GM12878 (cell line): ENCODE results near the gene MYO9B. TPM values are rescaled to one million over a fixed set of nuclear protein-coding genes. Genes with fewer than 3 reads are reported as not detected.

Experiments
- ASH2L ChIP-seq: fragments of 300-600, 200-600 bp; sonication (generic); IDR thresholded peaks from 2 replicates; pipeline ENCODE4 v1.6.1; 2017; ENCODE audit warnings: low read depth, mild to moderate bottlenecking, borderline replicate concordance
- ATF2 ChIP-seq: IDR thresholded peaks from 2 replicates; pipeline ENCODE4 v1.6.1; 2012; ENCODE audit warnings: low read length, inconsistent platforms
- ATF3 ChIP-seq: IDR thresholded peaks from 2 replicates; pipeline ENCODE4 v1.6.1; 2011; ENCODE audit warnings: low read depth, mild to moderate bottlenecking, low read length, moderate library complexity, borderline replicate concordance; ENCODE audit errors: extremely low read depth
- BCLAF1 ChIP-seq: fragments of 450-650 bp; IDR thresholded peaks from 2 replicates; pipeline ENCODE4 v1.6.1; 2017; ENCODE audit warnings: antibody characterized with exemption, mild to moderate bottlenecking, moderate library complexity
- CEBPZ ChIP-seq: fragments of 150-350 bp; IDR thresholded peaks from 2 replicates; pipeline ENCODE4 v1.6.1; 2016; ENCODE audit warnings: low read depth, low read length
- EGR1 ChIP-seq, 2 experiments: IDR thresholded peaks; 1 replicate in 1 of 2; 2 replicates in 1 of 2; pipeline ENCODE4 v1.6.1; 2011 to 2012; ENCODE audit warnings: low read depth in 2 of 2, low read length in 2 of 2, borderline replicate concordance in 1 of 2, mild to moderate bottlenecking in 1 of 2, moderate library complexity in 1 of 2
- FOXM1 ChIP-seq: IDR thresholded peaks from 2 replicates; pipeline ENCODE4 v1.6.1; 2012; ENCODE audit warnings: low read depth, mild to moderate bottlenecking, inconsistent platforms, low read length, moderate library complexity
- HCFC1 ChIP-seq: fragments of 150-350 bp; IDR thresholded peaks from 2 replicates; pipeline ENCODE4 v1.6.1; 2014; ENCODE audit warnings: low read length
- HSF1 ChIP-seq: fragments of 150-350 bp; IDR thresholded peaks from 2 replicates; pipeline ENCODE4 v1.6.1; 2014; ENCODE audit warnings: mild to moderate bottlenecking, low read depth, low read length
- NBN ChIP-seq: fragments of 450-650 bp; IDR thresholded peaks from 2 replicates; pipeline ENCODE4 v1.6.1; 2016
- NFXL1 ChIP-seq: fragments of 450-650 bp; IDR thresholded peaks from 2 replicates; pipeline ENCODE4 v1.6.1; 2017; ENCODE audit warnings: antibody characterized with exemption, mild to moderate bottlenecking, borderline replicate concordance
- RBBP5 ChIP-seq: fragments of 200-600 bp; sonication (generic); conservative IDR thresholded peaks from 2 replicates; pipeline ENCODE4 v1.6.1; 2016
- RELA ChIP-seq: fragments of 450-650 bp; IDR thresholded peaks from 2 replicates; pipeline ENCODE4 v1.8.0; 2014; ENCODE audit warnings: borderline replicate concordance; ENCODE audit not compliant: partially characterized antibody
- RFX5 ChIP-seq: IDR thresholded peaks from 2 replicates; pipeline ENCODE4 v1.6.1; 2011; ENCODE audit warnings: low read depth, low read length, improper control_type of control experiment
- SP1 ChIP-seq: IDR thresholded peaks from one replicate; pipeline ENCODE4 v1.6.1; 2011; ENCODE audit warnings: low read depth, low read length
- SPI1 ChIP-seq: IDR thresholded peaks from 2 replicates; pipeline ENCODE4 v1.6.1; 2011; ENCODE audit warnings: low read depth, mild to moderate bottlenecking, low read length, moderate library complexity, borderline replicate concordance; ENCODE audit not compliant: insufficient read depth
- SUZ12 ChIP-seq: fragments of 200-600 bp; sonication (generic); IDR thresholded peaks from one replicate; pipeline ENCODE4 v1.6.1; 2018; ENCODE audit warnings: antibody characterized with exemption, mild to moderate bottlenecking; ENCODE audit not compliant: unreplicated experiment
- TAF1 ChIP-seq: IDR thresholded peaks from 2 replicates; pipeline ENCODE4 v1.6.1; 2011; ENCODE audit warnings: mild to moderate bottlenecking, low read depth, low read length, borderline replicate concordance
- TBL1XR1 ChIP-seq: IDR thresholded peaks from 2 replicates; pipeline ENCODE4 v1.6.1; 2012; ENCODE audit warnings: low read depth, low read length, improper control_type of control experiment
- TCF3 ChIP-seq: IDR thresholded peaks from 2 replicates; pipeline ENCODE4 v1.6.1; 2012; ENCODE audit warnings: low read depth, mild to moderate bottlenecking, low read length, borderline replicate concordance; ENCODE audit not compliant: insufficient read depth
- YBX1 ChIP-seq: fragments of 450-650 bp; IDR thresholded peaks from 2 replicates; pipeline ENCODE4 v1.6.1; 2016; ENCODE audit warnings: antibody characterized with exemption
- ZNF384 ChIP-seq: IDR thresholded peaks from 2 replicates; pipeline ENCODE4 v1.6.1; 2012; ENCODE audit warnings: low read depth, mild to moderate bottlenecking, low read length, improper control_type of control experiment, borderline replicate concordance
- polyA plus RNA-seq, 11 experiments: library from polyadenylated mRNA; depleted of rRNA in 4 of 11; unstranded in 6 of 11; stranded (reverse) in 5 of 11; fragments of >200 nt; fragmentation: Nextera tagmentation in 4 of 11; fragmentation: Illumina TruSeq in 1 of 11; extraction: Ambion mirVana in 4 of 11; extraction: Trizol in 1 of 11; gene quantifications; 1 replicate in 1 of 11; 2 replicates in 10 of 11; pipeline versions ENCODE4 v1.2.1 to v1.2.3, GENCODE V29; 2011 to 2016; ENCODE audit warnings: inconsistent platforms in 2 of 11, missing spikeins in 2 of 11, low read depth in 1 of 11
- total RNA-seq, 4 experiments: library from RNA; depleted of rRNA in 3 of 4; stranded (reverse); fragments of >200 nt in 3 of 4; fragmentation: Illumina TruSeq in 1 of 4; extraction: Trizol in 1 of 4; gene quantifications; 2 replicates each; pipeline versions ENCODE4 v1.2.1 to v1.2.3, GENCODE V29; 2013 to 2021

The MYO9B gene
- total and polyA plus RNA-seq, 10 of the 15 experiments (the other 5 are each of a cell fraction or from before 2014, with no cell fraction given), result 5.4 to 165 (median 45.8) TPM

GRCh38 chr19:17183858-17184321 lies 108.3 kb downstream of the MYO9B start (continued):
- TF ChIP-seq ATF2 (peak; percentile 20; the same call in 1 of the 2 replicates), SPI1 (peak; percentile 83), RELA (no peak), NBN (peak; percentile 53; the same call in 1 of the 2 replicates), YBX1 (no peak), ATF3 (no peak), SUZ12 (no peak), HSF1 (no peak), TAF1 (no peak), BCLAF1 (no peak), CEBPZ (no peak), ZNF384 (peak; percentile 76), SP1 (peak; percentile 13), EGR1 (IDR thresholded peaks at IDR 0.05; ENCODE audit: borderline replicate concordance in 1 of 2, low read depth in 2 of 2, low read length in 2 of 2) (no peak), TCF3 (no peak), NFXL1 (no peak), TBL1XR1 (0 out of 2 replicates have a peak, but pooled peaks have one; percentile 11), RFX5 (no peak), ASH2L (no peak), RBBP5 (no peak), FOXM1 (no peak), HCFC1 (no peak)
